HG03280 (cell line): ENCODE data around the gene SNX30.

Experiments
- ATAC-seq: cut with Tn5 transposase; IDR thresholded peaks from one replicate; pipeline ENCODE4 v1.9.1; 2021; ENCODE audit warnings: mild to moderate bottlenecking, moderate library complexity; ENCODE audit not compliant: unreplicated experiment

The SNX30 gene

GRCh38 chr9:112853882-112854585, 103.5 kb downstream of the SNX30 start:
- no peak for ATAC-seq

GRCh38 chr9:112854657-112855056, 104.1 kb downstream of the SNX30 start:
- ATAC-seq, result no peak

GRCh38 chr9:112856200-112856599, 105.6 kb downstream of the SNX30 start:
- no peak for ATAC-seq

- no peak for ATAC-seq
Observed at GRCh38 chr9:112856843-112857242, 106.3 kb downstream of the SNX30 start.

GRCh38 chr9:112858005-112858404, 107.4 kb downstream of the SNX30 start:
- ATAC-seq, result no peak

GRCh38 chr9:112858625-112859147, 108.1 kb downstream of the SNX30 start:
- peak; percentile 63 for ATAC-seq

GRCh38 chr9:112860451-112860850, 109.9 kb downstream of the SNX30 start:
- ATAC-seq, result no peak

GRCh38 chr9:112861155-112861554, 110.6 kb downstream of the SNX30 start:
- no peak for ATAC-seq

- ATAC-seq, result no peak
Observed at GRCh38 chr9:112861638-112862555, 111.3 kb downstream of the SNX30 start.

- ATAC-seq, result peak; percentile 49
Observed at GRCh38 chr9:112863214-112863613, 112.7 kb downstream of the SNX30 start.

GRCh38 chr9:112863746-112864145, 113.2 kb downstream of the SNX30 start:
- no peak for ATAC-seq

GRCh38 chr9:112864403-112864802, 113.8 kb downstream of the SNX30 start:
- no peak for ATAC-seq

GRCh38 chr9:112864982-112865381, 114.4 kb downstream of the SNX30 start:
- no peak for ATAC-seq

- no peak for ATAC-seq
Observed at GRCh38 chr9:112866662-112867274, 116.2 kb downstream of the SNX30 start.

- ATAC-seq, result no peak
Observed at GRCh38 chr9:112867275-112867991, 116.9 kb downstream of the SNX30 start.

- no peak for ATAC-seq
Observed at GRCh38 chr9:112868461-112868860, 117.9 kb downstream of the SNX30 start.

- ATAC-seq, result no peak
Observed at GRCh38 chr9:112869041-112869529, 118.5 kb downstream of the SNX30 start.

GRCh38 chr9:112869917-112870316, 119.4 kb downstream of the SNX30 start:
- ATAC-seq, result no peak

- no peak for ATAC-seq
Observed at GRCh38 chr9:112870556-112870955, 120.0 kb downstream of the SNX30 start.

- no peak for ATAC-seq
Observed at GRCh38 chr9:112872019-112872418, 121.5 kb downstream of the SNX30 start.
